NCI-H1048 (cell line): Measurements from ENCODE around the gene ACTG2.
"Not testable (repeated sequence)": the region's sequence is repeated elsewhere in the genome, so short reads cannot be mapped to it uniquely, and the experiment has no call there.

Source experiments
- DNase-seq: peaks from one replicate; lab custom pipeline; 2025; lab: John Stamatoyannopoulos, UW

Gene ACTG2

GRCh38 chr2:73892631-73893329 is at the start of gene ACTG2:
Gene ACTG2, plus strand, starts transcription at chr2:73893008. Its CDS starts 8,304 bp downstream, at chr2:73901312.
- no peak for DNase-seq

- DNase-seq, result no peak
These were observed 48.7 kb upstream of the ACTG2 start for GRCh38 chr2:73844087-73844486.

- no peak for DNase-seq
These were observed 42.8 kb upstream of the ACTG2 start for GRCh38 chr2:73850009-73850408.

- no peak for DNase-seq
These were observed 41.5 kb upstream of the ACTG2 start for GRCh38 chr2:73851274-73851673.

DNA sequence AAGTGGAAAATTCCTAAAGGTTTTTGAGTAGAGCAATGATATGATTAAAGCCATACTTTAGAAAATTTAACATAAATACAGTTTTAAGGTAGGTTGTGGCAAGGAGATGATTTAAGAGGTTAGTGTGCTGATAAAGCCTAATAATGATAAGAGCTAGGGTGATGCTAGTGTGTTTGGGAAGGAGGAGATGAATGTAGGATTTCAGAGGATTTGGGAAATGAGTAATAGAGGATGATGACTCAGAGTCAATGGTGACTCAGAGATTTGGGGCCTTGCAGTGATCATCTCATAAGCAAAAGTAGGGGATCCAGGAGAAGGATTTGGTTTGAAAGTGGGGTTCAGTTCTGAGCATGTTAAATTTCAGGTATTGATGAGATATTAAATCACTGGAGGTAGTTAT is 40.8 kb upstream of the ACTG2 start:
- no peak for DNase-seq

DNA sequence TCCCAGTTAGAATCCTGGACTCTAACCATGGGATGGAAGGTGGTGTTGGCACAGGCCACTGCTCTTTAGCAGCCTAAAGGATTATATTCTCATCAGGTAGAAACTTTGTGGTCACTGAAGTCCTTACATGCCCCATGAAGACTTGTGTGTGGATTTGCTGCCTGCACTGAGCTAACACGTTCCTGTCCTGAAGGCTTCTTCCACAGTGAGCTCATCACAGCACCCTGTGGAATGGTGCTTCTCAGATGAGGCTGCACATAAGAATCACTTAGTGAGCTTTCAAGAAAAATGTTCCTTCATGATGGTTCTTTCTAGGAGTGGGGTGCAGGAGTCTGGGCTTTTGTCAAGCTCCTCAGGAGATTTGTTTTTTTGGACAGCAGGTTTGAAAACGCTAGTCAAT is 37.3 kb upstream of the ACTG2 start:
- no peak for DNase-seq

- DNase-seq, result no peak
These were observed 36.6 kb upstream of the ACTG2 start for GRCh38 chr2:73856214-73856613.

GRCh38 chr2:73859721-73860586 is 32.9 kb upstream of the ACTG2 start:
- no peak for DNase-seq

DNA sequence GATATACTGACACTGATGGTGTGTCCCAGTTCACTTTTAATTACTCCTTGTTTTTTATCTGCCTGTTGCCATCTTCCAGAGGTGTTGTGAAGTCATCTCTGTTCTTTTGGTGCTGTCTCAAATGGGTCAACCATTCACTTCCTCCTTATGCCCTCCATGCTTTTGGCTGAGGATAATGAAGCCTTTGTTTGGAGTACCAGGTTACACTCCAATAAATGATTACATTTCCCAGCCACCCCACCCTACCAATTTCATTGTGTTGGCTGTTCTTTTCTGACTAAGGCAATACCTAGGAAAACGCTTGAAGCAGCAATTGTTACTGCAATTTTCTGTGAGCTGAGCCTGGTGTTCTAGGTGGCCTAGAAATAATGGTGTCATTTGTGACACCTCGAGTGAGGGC is 29.8 kb upstream of the ACTG2 start:
- no peak for DNase-seq

- no peak for DNase-seq
These were observed 24.4 kb upstream of the ACTG2 start for GRCh38 chr2:73868204-73868978.

DNA sequence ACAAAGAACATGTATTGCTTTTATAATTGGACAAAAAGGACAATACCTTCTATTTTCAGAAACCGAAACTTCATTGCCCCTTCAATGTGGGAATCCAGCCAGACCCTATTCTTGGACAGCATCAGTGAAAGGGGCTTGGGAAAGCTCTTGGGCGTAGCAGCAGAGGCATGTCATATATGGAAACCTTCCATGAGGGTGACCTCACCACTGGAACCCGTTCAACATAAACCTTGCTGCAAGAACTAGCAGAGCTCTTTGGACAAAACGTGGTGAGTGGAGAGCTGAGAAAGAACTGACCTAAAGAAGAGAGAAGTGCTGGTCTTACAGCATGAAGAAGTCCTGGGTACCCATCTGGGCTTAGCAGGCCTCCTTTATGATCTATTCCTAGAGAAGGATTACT is 22.7 kb upstream of the ACTG2 start:
- no peak for DNase-seq

- no peak for DNase-seq
These were observed 15.6 kb upstream of the ACTG2 start for GRCh38 chr2:73877071-73877802.

DNA sequence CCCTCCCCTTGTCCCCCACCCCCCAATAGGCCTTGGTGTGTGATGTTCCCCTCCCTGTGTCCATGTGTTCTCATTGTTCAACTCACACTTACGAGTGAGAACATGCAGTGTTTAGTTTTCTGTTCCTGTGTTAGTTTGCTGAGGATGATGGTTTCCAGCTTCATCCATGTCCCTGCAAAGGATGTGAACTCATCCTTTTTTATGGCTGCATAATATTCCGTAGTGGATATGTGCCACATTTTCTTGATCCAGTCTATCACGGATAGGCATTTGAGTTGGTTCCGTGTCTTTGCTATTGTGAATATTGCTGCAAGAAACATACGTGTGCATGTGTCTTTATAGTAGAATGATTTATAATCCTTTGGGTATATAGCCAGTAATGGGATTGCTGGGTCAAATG is 14.8 kb upstream of the ACTG2 start:
- not testable (repeated sequence) for DNase-seq

- DNase-seq, result no peak
These were observed 7.4 kb upstream of the ACTG2 start for GRCh38 chr2:73885406-73885805.

- DNase-seq, result no peak
These were observed 6.5 kb upstream of the ACTG2 start for GRCh38 chr2:73886357-73886756.

DNA sequence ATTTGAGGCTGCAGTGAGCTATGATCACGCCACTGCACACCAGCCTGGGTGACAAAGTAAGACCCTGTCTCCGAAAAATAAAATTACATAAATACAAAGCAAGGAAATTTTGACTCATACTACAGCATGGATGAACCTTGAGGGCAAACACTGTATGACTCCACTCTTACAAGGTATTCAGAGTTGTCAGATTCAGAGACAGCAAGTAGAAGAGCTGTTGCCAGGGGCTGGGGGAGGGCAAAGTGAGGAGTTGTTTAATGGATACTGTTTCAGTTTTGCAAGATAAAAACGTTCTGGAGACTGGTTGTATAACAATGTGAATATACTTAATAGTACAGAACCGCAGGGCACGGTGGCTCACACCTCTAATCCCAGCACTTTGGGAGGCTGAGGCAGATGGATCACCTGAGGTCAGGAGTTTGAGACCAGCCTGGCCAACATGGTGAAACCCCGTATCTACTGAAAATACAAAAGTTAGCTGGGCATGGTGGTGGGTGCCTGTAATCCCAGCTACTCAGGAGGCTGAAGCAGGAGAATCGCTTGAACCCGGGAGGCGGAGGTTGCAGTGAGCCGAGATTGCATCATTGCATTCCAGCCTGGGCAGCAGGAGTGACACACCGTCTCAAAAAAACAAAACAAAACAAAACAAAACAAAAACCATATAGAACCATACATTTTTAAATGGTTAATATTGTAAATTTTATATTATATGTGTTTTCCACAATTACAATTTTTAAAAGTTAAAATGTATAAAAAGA is 5.0 kb upstream of the ACTG2 start:
- DNase-seq, result not testable (repeated sequence)

DNA sequence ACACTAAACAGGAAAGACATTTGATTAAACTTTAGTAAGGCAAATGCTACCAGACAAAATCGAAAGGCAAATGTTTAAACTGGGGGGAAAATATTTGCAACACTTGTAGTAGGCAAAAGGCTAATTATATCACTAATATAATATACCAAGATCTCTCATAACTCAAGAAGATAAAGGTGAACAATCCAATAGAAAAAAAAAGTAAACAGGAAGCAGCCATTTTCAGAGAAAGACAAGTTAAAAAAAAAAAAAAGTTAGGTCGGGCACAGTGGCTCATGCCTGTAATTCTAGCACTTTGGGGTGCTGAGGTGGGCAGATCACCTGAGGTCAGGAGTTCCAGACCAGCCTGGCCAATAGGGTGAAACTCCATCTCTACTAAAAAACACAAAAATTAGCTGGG is 4.4 kb upstream of the ACTG2 start:
- no peak for DNase-seq

DNA sequence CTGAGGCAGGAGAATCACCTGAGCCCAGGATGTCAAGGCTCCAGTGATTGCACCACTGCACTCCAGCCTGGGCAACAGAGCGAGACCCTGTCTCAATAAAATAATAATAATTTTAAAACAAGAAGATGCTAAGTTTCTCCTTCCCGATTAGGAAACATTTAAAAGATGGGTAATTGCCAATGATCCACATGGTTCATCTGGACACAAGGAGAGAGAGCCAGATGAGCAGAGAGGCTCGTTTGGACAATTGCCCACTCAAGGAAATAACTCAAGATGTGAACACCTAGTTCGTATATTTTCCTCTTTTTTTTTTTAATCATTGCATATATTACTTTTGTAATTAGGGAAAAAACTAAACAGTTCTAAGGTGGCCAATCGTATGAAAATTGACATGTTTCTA is 3.6 kb upstream of the ACTG2 start:
- DNase-seq, result no peak

DNA sequence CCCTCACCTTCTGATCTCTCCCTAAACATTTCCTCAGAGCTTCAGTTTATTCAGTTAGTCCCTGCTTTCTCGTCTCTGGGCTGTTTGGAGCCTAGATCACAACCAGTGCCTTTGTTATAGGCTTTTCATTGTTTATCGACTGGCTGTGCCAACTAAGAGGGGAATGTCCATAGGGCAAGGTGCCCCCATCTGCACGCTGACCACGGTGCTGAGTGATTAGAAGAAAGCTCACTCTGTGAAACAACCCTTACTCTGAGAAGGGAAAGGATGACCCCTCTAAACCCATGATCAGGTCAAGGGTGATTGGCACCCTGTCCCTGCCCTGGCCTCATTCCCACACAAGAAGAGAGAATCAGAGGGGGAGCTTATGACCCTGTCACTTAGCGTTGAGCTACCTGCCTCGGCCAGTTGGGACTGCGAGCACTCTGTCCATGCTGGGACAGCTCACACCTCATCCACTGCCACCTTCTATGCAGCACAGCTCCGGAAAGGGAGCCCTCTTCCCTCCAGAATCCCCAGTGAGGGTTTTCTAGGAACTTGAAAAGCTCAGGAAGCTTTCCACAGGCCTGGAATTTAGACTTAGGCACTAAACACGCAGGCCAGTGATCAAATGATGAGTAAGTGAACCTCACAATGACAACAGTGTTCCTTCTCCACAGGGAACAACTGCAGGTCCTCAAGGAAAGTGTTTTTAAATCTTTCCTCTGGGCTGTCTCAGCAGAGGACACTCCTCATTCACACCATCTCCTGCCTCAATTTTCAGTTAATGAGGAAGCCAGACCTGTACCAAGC is 2.3 kb upstream of the ACTG2 start:
- DNase-seq, result no peak

DNA sequence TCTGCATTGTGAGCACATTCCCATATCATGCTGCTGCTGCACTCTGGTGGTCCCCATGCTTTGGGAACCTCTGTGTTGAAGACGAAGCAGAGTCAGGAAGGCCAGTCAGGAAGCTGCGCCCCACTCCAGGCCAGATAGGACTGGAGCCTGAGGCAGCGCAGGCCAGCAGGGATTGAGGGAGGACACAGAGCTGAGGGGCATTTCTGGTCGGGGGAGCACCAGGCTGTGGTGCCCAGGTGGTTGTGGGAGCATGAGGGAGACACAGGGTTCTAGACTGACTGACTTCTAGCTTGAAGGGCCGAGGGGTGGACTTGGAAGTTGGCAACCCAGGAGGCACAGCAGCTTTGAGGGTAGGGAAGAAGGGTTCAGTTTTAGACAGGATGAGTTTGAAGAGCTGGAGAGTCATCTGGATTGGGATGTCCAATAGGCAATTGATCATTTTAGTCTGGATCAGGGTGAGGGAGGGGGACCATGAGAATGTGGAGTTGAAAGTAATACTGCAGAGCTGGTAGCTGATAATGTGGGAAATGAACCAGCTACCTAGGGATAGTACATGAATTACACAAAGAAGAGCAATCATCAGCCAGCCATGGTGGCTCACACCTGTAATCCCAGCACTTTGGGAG is 1.4 kb upstream of the ACTG2 start:
- DNase-seq, result no peak
